Right lobe of liver (tissue), 4 donors: ENCODE data around the gene SURF4.

Experiments used
- POLR2A ChIP-seq: fragments of 450-650 bp; IDR thresholded peaks from one replicate; pipeline ENCODE4 v1.6.1; 2017; ENCODE audit warnings: antibody characterized with exemption, mild to moderate bottlenecking
- TF ChIP-seq, protein P1 (sequence below), 4 donors: fragments of 200-600 bp in 3 of 4; fragments of 450-650 bp in 1 of 4; IDR thresholded peaks; one replicate each; pipeline versions ENCODE4 v1.5.1 to v1.8.0; 2016 to 2022; ENCODE audit warnings: antibody characterized with exemption in 4 of 4, mild to moderate bottlenecking in 2 of 4
- donor health status: DM: no; HTN: no; CAD: no.
- donor health status: DM: no; HTN: no; CAD: no.
- donor health status: DM: no; HTN: yes; CAD: no.

DNA sequence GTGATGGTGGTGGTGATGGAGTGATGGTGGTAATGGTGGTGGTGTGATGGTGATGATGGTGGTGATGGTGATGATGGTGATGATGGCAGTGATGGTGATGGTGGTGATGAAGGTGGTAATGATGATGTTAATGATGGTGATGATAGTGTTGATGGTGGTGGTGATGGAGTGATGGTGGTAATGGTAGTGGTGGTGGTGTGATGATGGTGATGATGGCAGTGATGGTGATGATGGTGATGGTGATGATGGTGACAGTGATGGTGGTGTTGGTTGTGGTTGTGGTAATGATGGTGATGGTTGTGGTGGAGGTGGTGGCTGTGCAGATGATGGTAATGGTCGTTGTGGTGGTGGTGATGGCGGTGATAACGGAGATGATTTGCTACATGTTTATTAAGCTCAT is 7.6 kb upstream of the SURF4 start:
- TF ChIP-seq POLR2A = no peak
- TF ChIP-seq, protein P1, sequence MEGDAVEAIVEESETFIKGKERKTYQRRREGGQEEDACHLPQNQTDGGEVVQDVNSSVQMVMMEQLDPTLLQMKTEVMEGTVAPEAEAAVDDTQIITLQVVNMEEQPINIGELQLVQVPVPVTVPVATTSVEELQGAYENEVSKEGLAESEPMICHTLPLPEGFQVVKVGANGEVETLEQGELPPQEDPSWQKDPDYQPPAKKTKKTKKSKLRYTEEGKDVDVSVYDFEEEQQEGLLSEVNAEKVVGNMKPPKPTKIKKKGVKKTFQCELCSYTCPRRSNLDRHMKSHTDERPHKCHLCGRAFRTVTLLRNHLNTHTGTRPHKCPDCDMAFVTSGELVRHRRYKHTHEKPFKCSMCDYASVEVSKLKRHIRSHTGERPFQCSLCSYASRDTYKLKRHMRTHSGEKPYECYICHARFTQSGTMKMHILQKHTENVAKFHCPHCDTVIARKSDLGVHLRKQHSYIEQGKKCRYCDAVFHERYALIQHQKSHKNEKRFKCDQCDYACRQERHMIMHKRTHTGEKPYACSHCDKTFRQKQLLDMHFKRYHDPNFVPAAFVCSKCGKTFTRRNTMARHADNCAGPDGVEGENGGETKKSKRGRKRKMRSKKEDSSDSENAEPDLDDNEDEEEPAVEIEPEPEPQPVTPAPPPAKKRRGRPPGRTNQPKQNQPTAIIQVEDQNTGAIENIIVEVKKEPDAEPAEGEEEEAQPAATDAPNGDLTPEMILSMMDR (IDR thresholded peaks at IDR 0.05) = no peak
